ENCODE data around the gene ANKRD27.

The ANKRD27 gene

GRCh38 chr19:32555786-32556185 lies 119.2 kb downstream of the ANKRD27 start:
- Mint-ChIP-seq H3K4me3 (no peak overlapping the region), H3K4me1 (ENCODE audit: low read depth) (no peaks in the 10 kb centered on the region), H3K27ac (no peak overlapping the region), H3K9me3 (no peaks in the 10 kb centered on the region), H3K36me3 (ENCODE audit: low read depth) (no peaks in the 10 kb centered on the region), H3K27me3 (ENCODE audit: low read depth) (peaks cover 4% of the 10 kb centered on the region)

GRCh38 chr19:32550666-32551065 lies 124.3 kb downstream of the ANKRD27 start:
- no peak overlapping the region for H3K27ac Mint-ChIP-seq

More at GRCh38 chr19:32550666-32551065, 124.3 kb downstream of the ANKRD27 start:
- no peaks in the 10 kb centered on the region for H3K27me3 Mint-ChIP-seq (ENCODE audit: low read depth)
- no peaks in the 10 kb centered on the region for H3K9me3 Mint-ChIP-seq
- H3K4me1 Mint-ChIP-seq (ENCODE audit: low read depth) = no peaks in the 10 kb centered on the region
- H3K4me3 Mint-ChIP-seq = no peak overlapping the region
- H3K36me3 Mint-ChIP-seq (ENCODE audit: low read depth) = no peaks in the 10 kb centered on the region

Measured in T-helper 1 cell treated with Interleukin-12 subunit alpha and Interleukin-12 subunit beta and Interleukin-4 antibody, amounts not matched to agents 30 μg/mL and 1 μg/mL, for 36 hours (primary cell).